Coronary artery (tissue), 2 donors: Measurements from ENCODE around the gene YJEFN3.

Experiments
- DNase-seq: peaks from one replicate; pipeline ENCODE4 v3.0.0-alpha.2; 2017; ENCODE audit warnings: low spot score
- H3K27ac ChIP-seq, 2 donors: fragments of 200-600 bp; sonication (generic); one replicate each; pipeline ENCODE4 v1.5.1; 2016 to 2019
- H3K4me3 ChIP-seq: fragments of 200-600 bp; sonication (generic); 2 replicates; pipeline ENCODE4 v1.5.1; 2016; ENCODE audit warnings: mild to moderate bottlenecking, moderate library complexity
- CTCF ChIP-seq: fragments of 200-600 bp; sonication (generic); IDR thresholded peaks from one replicate; pipeline ENCODE4 v1.5.1; 2019; ENCODE audit warnings: antibody characterized with exemption

The YJEFN3 gene

GRCh38 chr19:19570571-19570970, 41.9 kb downstream of the YJEFN3 start:
- H3K27ac ChIP-seq = no peak overlapping the region
- no peak for TF ChIP-seq CTCF
- no peak overlapping the region for H3K4me3 ChIP-seq
- DNase-seq = no peak

GRCh38 chr19:19571071-19571786, 42.5 kb downstream of the YJEFN3 start:
- Histone ChIP-seq H3K27ac (no peak overlapping the region), H3K4me3 (no peak overlapping the region)
- no peak for TF ChIP-seq CTCF
- DNase-seq = no peak

GRCh38 chr19:19575411-19575810, 46.7 kb downstream of the YJEFN3 start:
- no peak for DNase-seq
- no peak for TF ChIP-seq CTCF
- Histone ChIP-seq H3K27ac (no peak overlapping the region), H3K4me3 (no peak overlapping the region)

- no peak overlapping the region for H3K4me3 ChIP-seq
- no peak for TF ChIP-seq CTCF
These were observed 49.5 kb downstream of the YJEFN3 start for GRCh38 chr19:19578252-19578651.

GRCh38 chr19:19579533-19580361, 51.0 kb downstream of the YJEFN3 start:
- H3K27ac ChIP-seq = no peak overlapping the region
- TF ChIP-seq CTCF = no peak
- no peak for DNase-seq
- no peak overlapping the region for H3K4me3 ChIP-seq

More at GRCh38 chr19:19578252-19578651, 49.5 kb downstream of the YJEFN3 start:
- DNase-seq = no peak
- no peak overlapping the region for H3K27ac ChIP-seq

- Histone ChIP-seq H3K4me3 (no peak overlapping the region), H3K27ac (no peak overlapping the region)
- no peak for DNase-seq
- TF ChIP-seq CTCF = no peak
These were observed 51.7 kb downstream of the YJEFN3 start for GRCh38 chr19:19580418-19580817.
